Bronchial epithelial cell (primary cell): ENCODE measurements around the gene BBS12. TPM values are rescaled to one million over a fixed set of nuclear protein-coding genes. Genes with fewer than 3 reads are reported as not detected.

ENCODE experiments used
- DNase-seq: peaks from one replicate; pipeline ENCODE4 v3.0.0-alpha.2; 2010; ENCODE audit warnings: low read depth
- FAIRE-seq: peaks from 2 replicates; lab custom pipeline; 2011; peaks lifted over from hg19 to GRCh38; lab: Jason Lieb, UNC
- H3K27me3 ChIP-seq: 2 replicates; pipeline ENCODE4 v1.5.1; 2011; ENCODE audit warnings: low read length; ENCODE audit not compliant: control insufficient read depth, insufficient read depth
- H3K36me3 ChIP-seq: 2 replicates; pipeline ENCODE4 v1.5.1; 2011; ENCODE audit warnings: low read length; ENCODE audit not compliant: control insufficient read depth, insufficient read depth
- H3K4me3 ChIP-seq: 2 replicates; pipeline ENCODE4 v1.5.1; 2011; ENCODE audit warnings: mild to moderate bottlenecking, low read depth, low read length, control low read depth
- CTCF ChIP-seq: IDR thresholded peaks from 2 replicates; pipeline ENCODE4 v1.5.1; 2011; ENCODE audit warnings: mild to moderate bottlenecking, moderate library complexity, low read length, control low read depth, inconsistent platforms; ENCODE audit not compliant: insufficient read depth, severe bottlenecking
- total RNA-seq: library from RNA; depleted of rRNA; stranded (reverse); fragments of >200 nt; gene quantifications from 2 replicates; pipeline ENCODE4 v1.2.1, GENCODE V29; 2014

BBS12 gene
- total RNA-seq, 1 donor from 2014 or later = 4.5 TPM

- DNase-seq (peak; percentile 9), FAIRE-seq (no peak)
- TF ChIP-seq CTCF = no peak
- no peaks in the 10 kb centered on the region for H3K27me3 ChIP-seq
- no peaks in the 10 kb centered on the region for H3K36me3 ChIP-seq
- H3K4me3 ChIP-seq = no peak overlapping the region
Observed at GRCh38 chr4:122703868-122704267, 28.6 kb upstream of the BBS12 start.

DNA sequence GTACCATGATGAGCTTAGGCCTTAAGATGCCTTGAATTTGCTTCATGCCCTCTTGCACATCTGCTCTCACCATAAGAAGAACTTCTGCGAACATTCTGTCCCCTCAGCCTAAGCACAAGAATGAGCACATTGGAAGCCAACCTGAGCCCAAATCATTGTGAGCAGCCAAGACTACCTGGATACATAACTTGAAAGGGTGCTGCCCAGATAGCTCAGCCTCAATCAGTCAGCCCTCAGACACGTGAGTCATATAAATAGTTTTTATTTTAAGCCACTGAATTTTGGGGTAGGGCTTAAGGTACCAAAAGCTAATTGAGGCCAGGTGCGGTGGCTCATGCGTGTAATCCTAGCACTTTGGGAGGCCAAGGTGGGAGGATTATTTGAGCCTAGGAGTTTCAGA is 27.5 kb upstream of the BBS12 start:
- Histone ChIP-seq H3K27me3 (no peaks in the 10 kb centered on the region), H3K4me3 (no peak overlapping the region), H3K36me3 (no peaks in the 10 kb centered on the region)
- DNase-seq (no peak), FAIRE-seq (no peak)
- no peak for TF ChIP-seq CTCF

DNA sequence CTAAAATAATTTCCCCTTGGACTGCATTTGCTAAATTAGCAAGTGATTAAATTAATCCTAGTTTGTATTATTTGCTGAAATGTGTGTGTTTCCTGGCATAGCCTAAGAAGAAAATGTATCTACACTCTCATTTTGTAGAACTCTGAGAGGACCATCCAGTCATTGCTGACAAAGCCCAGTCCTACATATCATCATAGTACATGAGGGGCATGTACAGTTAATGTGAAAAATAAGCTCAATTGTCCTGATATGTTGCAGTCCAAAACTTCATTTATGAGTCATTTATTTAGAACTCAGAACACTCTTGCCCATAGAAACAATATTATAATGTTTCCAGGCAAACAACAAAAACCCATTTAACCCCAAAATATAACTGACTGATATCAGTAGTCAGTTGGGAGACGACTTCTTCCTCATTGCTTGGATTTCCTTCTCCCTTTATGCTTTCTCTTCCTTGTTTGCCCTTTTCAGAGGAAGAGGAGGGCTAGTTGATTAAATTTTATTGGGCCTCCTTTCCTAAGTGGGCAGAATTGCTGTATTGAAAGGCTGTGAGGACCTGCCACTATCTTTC is 26.9 kb upstream of the BBS12 start:
- no peaks in the 10 kb centered on the region for H3K36me3 ChIP-seq
- FAIRE-seq = no peak
- TF ChIP-seq CTCF = no peak

GRCh38 chr4:122706511-122706910 is 26.0 kb upstream of the BBS12 start:
- Histone ChIP-seq H3K27me3 (no peaks in the 10 kb centered on the region), H3K36me3 (no peaks in the 10 kb centered on the region), H3K4me3 (no peak overlapping the region)
- FAIRE-seq (no peak), DNase-seq (no peak)
- no peak for TF ChIP-seq CTCF

More for the DNA sequence above, 26.9 kb upstream of the BBS12 start:
- no peaks in the 10 kb centered on the region for H3K27me3 ChIP-seq
- H3K4me3 ChIP-seq = no peak overlapping the region
- DNase-seq = no peak

- no peak overlapping the region for H3K4me3 ChIP-seq
- no peak for TF ChIP-seq CTCF
- DNase-seq = no peak
- H3K36me3 ChIP-seq = no peaks in the 10 kb centered on the region
- no peaks in the 10 kb centered on the region for H3K27me3 ChIP-seq
- no peak for FAIRE-seq
Observed at GRCh38 chr4:122707497-122707896, 25.0 kb upstream of the BBS12 start.

- no peak for TF ChIP-seq CTCF
- Histone ChIP-seq H3K4me3 (no peak overlapping the region), H3K36me3 (no peaks in the 10 kb centered on the region), H3K27me3 (no peaks in the 10 kb centered on the region)
- no peak for FAIRE-seq
- DNase-seq = no peak
Observed at GRCh38 chr4:122709236-122709635, 23.3 kb upstream of the BBS12 start.
